CD4-positive, alpha-beta T cell treated with Interleukin-6 for 4 hours (primary cell): Measurements from ENCODE around the gene SELENOH.

Experiments used
- DNase-seq: peaks from one replicate; pipeline ENCODE4 v3.0.0-alpha.2; 2020; ENCODE audit warnings: mixed read lengths

SELENOH gene

DNA sequence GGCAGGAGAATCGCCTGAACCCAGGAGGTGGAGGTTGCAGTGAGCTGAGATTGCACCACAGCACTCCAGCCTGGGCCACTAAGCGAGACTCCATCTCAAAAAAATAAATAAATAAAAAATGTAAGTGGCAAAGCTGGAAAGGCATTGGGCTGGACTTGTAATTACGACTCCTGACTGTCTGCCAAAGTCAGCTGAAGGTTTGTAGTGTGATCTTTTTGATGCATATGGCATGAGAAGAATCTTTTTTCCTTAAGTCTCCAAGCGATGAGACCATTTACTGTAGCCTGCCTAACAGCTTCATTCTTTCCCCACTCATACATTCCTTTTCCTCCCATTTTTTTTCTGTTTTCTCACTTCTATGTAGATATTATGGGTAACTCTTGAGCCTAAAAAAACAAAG is 45.1 kb downstream of the SELENOH start:
- no peak for DNase-seq

DNA sequence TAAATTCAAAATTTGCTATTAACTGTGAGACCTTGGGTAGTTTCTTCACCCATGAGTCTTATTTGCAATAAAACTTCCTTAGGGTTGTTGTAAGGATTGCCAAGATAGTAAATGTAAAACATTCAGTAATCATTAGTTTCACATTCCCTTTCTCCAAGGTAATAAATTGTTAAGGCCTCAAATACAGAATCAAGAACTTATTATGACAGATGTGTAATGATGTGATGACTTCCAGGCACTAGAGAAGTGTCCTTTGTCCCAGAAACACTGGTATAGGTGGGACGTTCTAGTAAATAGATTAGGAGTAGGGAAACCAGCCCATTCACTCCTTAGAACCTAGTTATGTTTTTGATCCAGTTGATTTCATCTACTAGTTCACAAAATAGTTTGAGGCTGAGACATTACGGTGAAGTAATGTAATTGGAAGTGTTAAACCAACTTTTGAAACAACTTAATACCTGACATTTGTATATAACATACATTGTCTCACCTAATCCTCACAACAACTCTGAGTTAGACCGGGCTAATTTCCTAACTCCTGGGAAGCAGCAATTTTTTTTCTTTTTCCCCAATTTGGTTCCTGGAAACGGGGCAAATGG is 45.8 kb downstream of the SELENOH start:
- no peak for DNase-seq

DNA sequence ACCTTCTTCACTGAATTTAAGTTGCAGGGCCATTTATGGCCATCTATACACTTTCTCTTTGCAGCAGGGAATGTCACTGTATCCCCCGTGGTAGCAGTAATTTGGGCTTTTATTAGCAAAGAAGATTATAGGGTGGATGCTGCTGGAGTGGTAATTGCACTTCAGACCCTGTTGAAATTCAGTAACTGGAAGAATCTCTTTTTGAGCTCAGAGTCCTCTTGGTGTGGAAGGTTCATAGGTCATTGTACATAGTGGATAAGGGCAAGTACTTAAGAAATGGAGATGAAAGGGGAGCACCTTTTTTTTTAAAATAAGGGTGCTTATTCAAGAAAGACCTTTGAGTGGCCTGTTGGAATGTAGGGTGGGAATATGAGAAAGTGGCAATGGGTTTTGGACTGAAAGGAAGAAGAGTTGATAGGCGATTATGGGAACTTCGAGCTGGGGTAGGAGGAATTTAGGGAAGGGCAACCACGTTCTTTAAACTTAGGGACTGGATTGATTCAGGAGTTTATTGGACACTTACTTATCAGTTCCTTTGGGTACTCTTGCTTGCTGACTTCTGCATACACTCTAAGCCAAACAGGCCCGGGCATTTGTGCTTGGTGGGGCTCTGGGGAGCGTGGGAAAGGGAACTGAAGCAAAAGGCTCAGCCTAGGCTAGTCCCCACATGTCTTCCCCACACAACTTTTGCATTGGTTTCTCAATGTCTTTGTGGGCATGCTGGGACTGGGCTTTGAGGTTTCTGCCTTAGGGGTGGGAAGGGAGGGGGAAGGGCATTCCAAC is 46.8 kb downstream of the SELENOH start:
- DNase-seq: no peak

DNA sequence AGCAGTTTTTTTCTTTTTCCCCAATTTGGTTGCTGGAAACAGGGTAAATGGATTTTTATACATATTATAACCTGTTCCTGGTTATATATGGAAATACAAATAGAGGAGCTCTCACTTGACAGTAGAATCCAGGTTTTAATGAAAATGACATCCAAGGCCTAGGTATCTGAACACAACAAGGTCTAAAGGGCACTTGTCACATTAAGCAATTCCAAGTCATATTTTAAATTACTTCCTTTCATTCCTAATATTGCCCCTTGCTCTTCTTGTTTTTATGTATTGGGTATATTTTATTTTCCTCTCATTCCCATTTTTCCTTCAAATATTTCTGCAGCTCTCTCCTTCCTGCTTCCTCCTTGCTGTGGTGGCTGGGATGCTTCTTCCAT is 47.4 kb downstream of the SELENOH start:
- DNase-seq: no peak

DNA sequence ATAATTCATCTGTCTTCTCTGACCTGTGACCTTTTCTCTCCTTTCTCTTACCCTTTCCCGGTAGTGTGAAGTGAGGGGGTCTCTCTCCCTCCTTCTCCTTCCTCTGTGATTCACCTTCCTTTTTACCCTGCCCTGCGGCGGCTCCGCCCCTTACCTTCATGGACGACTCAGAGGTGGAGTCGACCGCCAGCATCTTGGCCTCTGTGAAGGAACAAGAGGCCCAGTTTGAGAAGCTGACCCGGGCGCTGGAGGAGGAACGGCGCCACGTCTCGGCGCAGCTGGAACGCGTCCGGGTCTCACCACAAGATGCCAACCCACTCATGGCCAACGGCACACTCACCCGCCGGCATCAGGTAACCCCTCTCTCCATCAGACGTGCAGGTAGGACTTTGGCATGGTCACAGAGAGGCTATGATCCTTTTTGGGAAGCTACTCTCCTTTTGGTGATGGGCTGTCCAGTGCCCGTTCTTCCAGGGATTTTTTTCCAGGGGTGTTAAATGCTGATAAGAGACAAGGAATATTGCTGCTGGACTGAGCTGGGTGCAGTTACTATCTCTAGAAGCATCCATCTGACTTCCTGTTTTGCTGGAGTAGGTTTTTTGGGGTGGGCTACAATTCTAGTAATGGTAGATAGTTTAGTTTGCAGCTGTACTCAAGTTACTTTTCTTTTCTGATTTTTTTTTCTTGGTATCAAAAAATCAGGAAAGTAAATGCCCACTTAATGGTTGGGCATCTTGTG is 50.2 kb downstream of the SELENOH start:
- DNase-seq: peak; percentile 42

DNA sequence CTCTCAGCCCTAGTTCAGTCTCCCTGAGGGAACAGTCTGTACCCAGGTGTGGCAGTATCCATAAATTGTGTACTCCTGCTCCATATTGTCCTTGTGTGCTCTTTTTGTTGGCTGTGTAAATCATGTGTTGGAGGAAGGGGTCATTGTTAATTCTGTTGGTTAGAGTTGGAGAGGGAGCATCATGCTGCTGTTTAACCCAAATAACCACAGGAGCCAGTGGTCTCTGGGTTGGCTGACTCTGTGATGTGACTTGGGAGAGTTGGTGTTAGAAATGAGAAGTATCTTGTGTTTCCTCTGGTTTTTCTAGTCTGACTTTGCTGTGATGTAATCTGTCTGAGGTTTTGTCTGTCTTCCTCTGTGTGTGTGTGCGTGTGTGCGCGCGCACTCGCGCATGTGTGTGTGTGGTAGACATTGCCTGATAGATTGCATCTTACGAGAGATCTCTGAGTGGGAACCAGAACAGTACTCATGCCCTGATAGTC is 50.8 kb downstream of the SELENOH start:
- peak; percentile 95 for DNase-seq

DNA sequence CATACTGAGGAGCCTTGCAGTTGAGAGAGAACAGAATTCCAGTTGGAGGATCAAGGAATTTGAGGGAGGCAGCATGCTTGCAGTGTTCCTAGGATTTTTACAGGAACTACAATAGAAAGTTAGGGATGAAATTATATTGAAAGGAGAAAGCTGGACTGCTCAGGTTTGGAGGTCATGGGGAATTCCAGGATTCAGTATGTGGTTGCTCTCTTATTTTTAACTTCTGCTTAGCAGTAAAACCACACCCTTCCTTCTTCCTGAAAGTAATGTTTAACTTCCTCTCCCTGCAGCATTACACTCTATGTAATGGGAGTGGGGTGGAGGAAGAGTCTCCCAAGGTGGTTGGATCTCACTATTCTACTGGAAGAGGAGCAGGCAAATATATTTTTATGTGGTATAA is 51.6 kb downstream of the SELENOH start:
- no peak for DNase-seq
